ENCODE results near the gene GORASP2. TPM values are rescaled to one million over a fixed set of nuclear protein-coding genes. Genes with fewer than 3 reads are reported as not detected.

Gene GORASP2
- total and polyA plus RNA-seq, 2 experiments from 2014 or later, result 44.5 to 45.2 TPM

DNA sequence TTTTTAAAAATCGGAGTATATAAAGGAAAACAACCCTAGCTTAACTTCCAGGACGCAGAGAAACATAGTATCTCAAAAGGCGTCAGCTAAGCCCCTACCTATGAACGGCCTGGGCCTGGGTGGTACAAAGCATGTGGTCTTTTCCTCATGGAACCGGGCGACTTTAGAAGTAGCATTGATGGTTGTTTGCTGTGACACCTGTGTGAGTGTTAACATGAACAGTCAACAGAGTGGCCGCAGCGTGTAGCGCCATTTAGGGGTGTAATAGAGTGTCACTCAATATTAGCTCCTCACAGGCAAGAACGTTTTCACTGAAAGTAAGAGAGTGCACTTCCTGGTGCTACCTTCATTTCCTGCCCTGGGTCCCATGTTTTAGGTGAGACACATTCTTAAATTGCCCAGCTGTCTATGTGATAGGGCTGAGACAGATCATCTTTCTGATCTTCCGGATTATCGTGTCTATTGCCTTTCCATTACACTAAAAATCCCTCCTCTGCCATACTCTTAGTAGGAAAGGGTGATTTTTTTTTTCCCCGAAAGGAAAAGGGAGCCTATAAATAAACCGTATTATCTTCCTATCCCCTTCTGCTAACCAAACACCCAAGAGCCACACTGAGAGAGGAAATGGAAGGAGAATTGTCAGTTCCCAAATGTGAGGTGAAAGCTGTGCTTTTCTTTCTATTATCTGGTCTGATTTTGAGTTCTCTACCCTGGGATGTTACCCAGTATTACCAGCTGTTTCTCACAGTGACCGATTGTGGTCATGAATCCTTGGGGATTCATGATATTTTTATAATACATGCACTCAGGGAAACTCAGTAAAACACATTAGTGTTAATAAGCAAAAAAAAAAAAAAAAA is 1.3 kb downstream of the GORASP2 start:
- Histone ChIP-seq H2AFZ (peak overlapping the region; percentile 70; the same call in 1 of the 2 replicates), H3F3A (replicated peaks; ENCODE audit: low read depth) (peaks cover 13% of the 10 kb centered on the region; the same call in 1 of the 2 replicates), H3K9me2 (ENCODE audit: insufficient read depth) (peaks cover 12% of the 10 kb centered on the region; the same call in 1 of the 2 replicates), H4K20me1 (replicated peaks; ENCODE audit: insufficient read depth) (peaks cover 27% of the 10 kb centered on the region), H3K36me3 (ENCODE audit: insufficient read depth) (no peaks in the 10 kb centered on the region), H3K27me3 (ENCODE audit: insufficient read depth) (no peaks in the 10 kb centered on the region), H3K4me3 (peak overlapping the region; percentile 91), H3K4me2 (peak overlapping the region; percentile 94), H3K4me1 (ENCODE audit: insufficient read depth) (peaks cover 11% of the 10 kb centered on the region), H3K79me2 (replicated peaks; ENCODE audit: insufficient read depth) (peaks cover 59% of the 10 kb centered on the region), H3K27ac (ENCODE audit: low read depth) (peak overlapping the region; percentile 91)
- no peak; the same call in 2 of the 3 replicates for ATAC-seq
- Mint-ChIP-seq H3K4me3 (peak overlapping the region; percentile 92), H3K27me3 (ENCODE audit: insufficient read depth, low read depth, poor library complexity) (peaks cover 11% of the 10 kb centered on the region), H3K36me3 (ENCODE audit: low read depth) (peaks cover 26% of the 10 kb centered on the region), H3K9me3 (peaks cover 22% of the 10 kb centered on the region; the same call in 2 of the 3 replicates), H3K4me1 (peaks cover 20% of the 10 kb centered on the region), H3K27ac (peak overlapping the region; percentile 93)
- DNase-seq (ENCODE audit: low spot score), result peak; percentile 50
- no peak for TF ChIP-seq ZNF331 (CRISPR knock-in tag; IDR thresholded peaks at IDR 0.05; ENCODE audit: low read depth)
- no peak for TF ChIP-seq POLR2AphosphoS5 (IDR thresholded peaks at IDR 0.05; ENCODE audit: low read depth)
- TF ChIP-seq, protein P1, sequence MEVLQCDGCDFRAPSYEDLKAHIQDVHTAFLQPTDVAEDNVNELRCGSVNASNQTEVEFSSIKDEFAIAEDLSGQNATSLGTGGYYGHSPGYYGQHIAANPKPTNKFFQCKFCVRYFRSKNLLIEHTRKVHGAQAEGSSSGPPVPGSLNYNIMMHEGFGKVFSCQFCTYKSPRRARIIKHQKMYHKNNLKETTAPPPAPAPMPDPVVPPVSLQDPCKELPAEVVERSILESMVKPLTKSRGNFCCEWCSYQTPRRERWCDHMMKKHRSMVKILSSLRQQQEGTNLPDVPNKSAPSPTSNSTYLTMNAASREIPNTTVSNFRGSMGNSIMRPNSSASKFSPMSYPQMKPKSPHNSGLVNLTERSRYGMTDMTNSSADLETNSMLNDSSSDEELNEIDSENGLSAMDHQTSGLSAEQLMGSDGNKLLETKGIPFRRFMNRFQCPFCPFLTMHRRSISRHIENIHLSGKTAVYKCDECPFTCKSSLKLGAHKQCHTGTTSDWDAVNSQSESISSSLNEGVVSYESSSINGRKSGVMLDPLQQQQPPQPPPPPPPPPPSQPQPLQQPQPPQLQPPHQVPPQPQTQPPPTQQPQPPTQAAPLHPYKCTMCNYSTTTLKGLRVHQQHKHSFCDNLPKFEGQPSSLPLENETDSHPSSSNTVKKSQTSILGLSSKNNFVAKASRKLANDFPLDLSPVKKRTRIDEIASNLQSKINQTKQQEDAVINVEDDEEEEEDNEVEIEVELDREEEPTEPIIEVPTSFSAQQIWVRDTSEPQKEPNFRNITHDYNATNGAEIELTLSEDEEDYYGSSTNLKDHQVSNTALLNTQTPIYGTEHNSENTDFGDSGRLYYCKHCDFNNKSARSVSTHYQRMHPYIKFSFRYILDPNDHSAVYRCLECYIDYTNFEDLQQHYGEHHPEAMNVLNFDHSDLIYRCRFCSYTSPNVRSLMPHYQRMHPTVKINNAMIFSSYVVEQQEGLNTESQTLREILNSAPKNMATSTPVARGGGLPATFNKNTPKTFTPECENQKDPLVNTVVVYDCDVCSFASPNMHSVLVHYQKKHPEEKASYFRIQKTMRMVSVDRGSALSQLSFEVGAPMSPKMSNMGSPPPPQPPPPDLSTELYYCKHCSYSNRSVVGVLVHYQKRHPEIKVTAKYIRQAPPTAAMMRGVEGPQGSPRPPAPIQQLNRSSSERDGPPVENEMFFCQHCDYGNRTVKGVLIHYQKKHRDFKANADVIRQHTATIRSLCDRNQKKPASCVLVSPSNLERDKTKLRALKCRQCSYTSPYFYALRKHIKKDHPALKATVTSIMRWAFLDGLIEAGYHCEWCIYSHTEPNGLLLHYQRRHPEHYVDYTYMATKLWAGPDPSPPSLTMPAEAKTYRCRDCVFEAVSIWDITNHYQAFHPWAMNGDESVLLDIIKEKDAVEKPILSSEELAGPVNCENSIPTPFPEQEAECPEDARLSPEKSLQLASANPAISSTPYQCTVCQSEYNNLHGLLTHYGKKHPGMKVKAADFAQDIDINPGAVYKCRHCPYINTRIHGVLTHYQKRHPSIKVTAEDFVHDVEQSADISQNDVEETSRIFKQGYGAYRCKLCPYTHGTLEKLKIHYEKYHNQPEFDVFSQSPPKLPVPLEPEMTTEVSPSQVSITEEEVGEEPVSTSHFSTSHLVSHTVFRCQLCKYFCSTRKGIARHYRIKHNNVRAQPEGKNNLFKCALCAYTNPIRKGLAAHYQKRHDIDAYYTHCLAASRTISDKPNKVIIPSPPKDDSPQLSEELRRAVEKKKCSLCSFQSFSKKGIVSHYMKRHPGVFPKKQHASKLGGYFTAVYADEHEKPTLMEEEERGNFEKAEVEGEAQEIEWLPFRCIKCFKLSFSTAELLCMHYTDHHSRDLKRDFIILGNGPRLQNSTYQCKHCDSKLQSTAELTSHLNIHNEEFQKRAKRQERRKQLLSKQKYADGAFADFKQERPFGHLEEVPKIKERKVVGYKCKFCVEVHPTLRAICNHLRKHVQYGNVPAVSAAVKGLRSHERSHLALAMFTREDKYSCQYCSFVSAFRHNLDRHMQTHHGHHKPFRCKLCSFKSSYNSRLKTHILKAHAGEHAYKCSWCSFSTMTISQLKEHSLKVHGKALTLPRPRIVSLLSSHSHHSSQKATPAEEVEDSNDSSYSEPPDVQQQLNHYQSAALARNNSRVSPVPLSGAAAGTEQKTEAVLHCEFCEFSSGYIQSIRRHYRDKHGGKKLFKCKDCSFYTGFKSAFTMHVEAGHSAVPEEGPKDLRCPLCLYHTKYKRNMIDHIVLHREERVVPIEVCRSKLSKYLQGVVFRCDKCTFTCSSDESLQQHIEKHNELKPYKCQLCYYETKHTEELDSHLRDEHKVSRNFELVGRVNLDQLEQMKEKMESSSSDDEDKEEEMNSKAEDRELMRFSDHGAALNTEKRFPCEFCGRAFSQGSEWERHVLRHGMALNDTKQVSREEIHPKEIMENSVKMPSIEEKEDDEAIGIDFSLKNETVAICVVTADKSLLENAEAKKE (CRISPR knock-in tag; IDR thresholded peaks at IDR 0.05), result no peak
- TF ChIP-seq JUNB (IDR thresholded peaks at IDR 0.05; ENCODE audit: unreplicated experiment), result no peak
- no peak for TF ChIP-seq CREB1 (CRISPR knock-in tag; IDR thresholded peaks at IDR 0.05; ENCODE audit: low read depth)
- TF ChIP-seq, protein P2, sequence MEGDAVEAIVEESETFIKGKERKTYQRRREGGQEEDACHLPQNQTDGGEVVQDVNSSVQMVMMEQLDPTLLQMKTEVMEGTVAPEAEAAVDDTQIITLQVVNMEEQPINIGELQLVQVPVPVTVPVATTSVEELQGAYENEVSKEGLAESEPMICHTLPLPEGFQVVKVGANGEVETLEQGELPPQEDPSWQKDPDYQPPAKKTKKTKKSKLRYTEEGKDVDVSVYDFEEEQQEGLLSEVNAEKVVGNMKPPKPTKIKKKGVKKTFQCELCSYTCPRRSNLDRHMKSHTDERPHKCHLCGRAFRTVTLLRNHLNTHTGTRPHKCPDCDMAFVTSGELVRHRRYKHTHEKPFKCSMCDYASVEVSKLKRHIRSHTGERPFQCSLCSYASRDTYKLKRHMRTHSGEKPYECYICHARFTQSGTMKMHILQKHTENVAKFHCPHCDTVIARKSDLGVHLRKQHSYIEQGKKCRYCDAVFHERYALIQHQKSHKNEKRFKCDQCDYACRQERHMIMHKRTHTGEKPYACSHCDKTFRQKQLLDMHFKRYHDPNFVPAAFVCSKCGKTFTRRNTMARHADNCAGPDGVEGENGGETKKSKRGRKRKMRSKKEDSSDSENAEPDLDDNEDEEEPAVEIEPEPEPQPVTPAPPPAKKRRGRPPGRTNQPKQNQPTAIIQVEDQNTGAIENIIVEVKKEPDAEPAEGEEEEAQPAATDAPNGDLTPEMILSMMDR (conservative IDR thresholded peaks at IDR 0.05; ENCODE audit: low read depth in 2 of 2), result no peak
- TF ChIP-seq, protein P3, sequence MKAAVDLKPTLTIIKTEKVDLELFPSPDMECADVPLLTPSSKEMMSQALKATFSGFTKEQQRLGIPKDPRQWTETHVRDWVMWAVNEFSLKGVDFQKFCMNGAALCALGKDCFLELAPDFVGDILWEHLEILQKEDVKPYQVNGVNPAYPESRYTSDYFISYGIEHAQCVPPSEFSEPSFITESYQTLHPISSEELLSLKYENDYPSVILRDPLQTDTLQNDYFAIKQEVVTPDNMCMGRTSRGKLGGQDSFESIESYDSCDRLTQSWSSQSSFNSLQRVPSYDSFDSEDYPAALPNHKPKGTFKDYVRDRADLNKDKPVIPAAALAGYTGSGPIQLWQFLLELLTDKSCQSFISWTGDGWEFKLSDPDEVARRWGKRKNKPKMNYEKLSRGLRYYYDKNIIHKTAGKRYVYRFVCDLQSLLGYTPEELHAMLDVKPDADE (IDR thresholded peaks at IDR 0.05), result no peak
- TF ChIP-seq STAT1 (IDR thresholded peaks at IDR 0.05; ENCODE audit: unreplicated experiment), result no peak
